ENCODE measurements around the gene MDN1.
A peak's percentile ranks its signal among the peaks of the same experiment; 100 is the strongest.

MDN1 gene

GRCh38 chr6:89604653-89605052, 214.9 kb downstream of the MDN1 start:
- POLR2A ChIA-PET: no interaction called here
- TF ChIP-seq L3MBTL2 (conservative IDR thresholded peaks at IDR 0.05): no peak
- TF ChIP-seq PKNOX1 (IDR thresholded peaks at IDR 0.05): no peak
- no peak for TF ChIP-seq SP1 (IDR thresholded peaks at IDR 0.05)
- TF ChIP-seq BHLHE40 (IDR thresholded peaks at IDR 0.05; ENCODE audit: borderline replicate concordance): no peak
- TF ChIP-seq ARNT (IDR thresholded peaks at IDR 0.05): no peak
- TF ChIP-seq TARDBP (IDR thresholded peaks at IDR 0.05): no peak
- DNase-seq (ENCODE audit: extremely low spot score): no peak
- CTCF ChIA-PET: interaction anchor here (0.5 to 0.7 kb wide), 3 partner anchors 178 to 300 kb away, joined by 3 to 5 read pairs (median 3); no protein-coding TSS in a partner anchor

GRCh38 chr6:89602166-89602565, 217.4 kb downstream of the MDN1 start:
- no peak for DNase-seq (ENCODE audit: extremely low spot score)
- TF ChIP-seq PKNOX1 (IDR thresholded peaks at IDR 0.05) (no peak), SP1 (IDR thresholded peaks at IDR 0.05) (no peak), L3MBTL2 (conservative IDR thresholded peaks at IDR 0.05) (no peak), FOXK2 (IDR thresholded peaks at IDR 0.05) (no peak), TARDBP (IDR thresholded peaks at IDR 0.05) (no peak), FOXM1 (IDR thresholded peaks at IDR 0.05; ENCODE audit: borderline replicate concordance) (no peak), NFRKB (IDR thresholded peaks at IDR 0.05) (no peak), BHLHE40 (IDR thresholded peaks at IDR 0.05; ENCODE audit: borderline replicate concordance) (no peak), FOXA1 (IDR thresholded peaks at IDR 0.05) (no peak), ELF4 (IDR thresholded peaks at IDR 0.05) (no peak)
- ChIA-PET POLR2A (no interaction called here), CTCF (no interaction called here)

GRCh38 chr6:89599727-89600126, 219.9 kb downstream of the MDN1 start:
- no peak for DNase-seq (ENCODE audit: extremely low spot score)
- ChIA-PET CTCF (interaction anchor here (0.6 to 2.0 kb wide), 4 partner anchors 9 to 479 kb away, joined by 3 to 13 read pairs (median 3); no protein-coding TSS in a partner anchor), POLR2A (interaction anchor here (0.6 kb wide), 1 partner anchor 87 kb away, joined by 3 read pairs; no protein-coding TSS in a partner anchor)
- TF ChIP-seq PKNOX1 (IDR thresholded peaks at IDR 0.05): no peak
- TF ChIP-seq ARNT (IDR thresholded peaks at IDR 0.05): no peak
- TF ChIP-seq FOXK2 (IDR thresholded peaks at IDR 0.05): no peak
- no peak for TF ChIP-seq ZNF384 (IDR thresholded peaks at IDR 0.05)
- no peak for TF ChIP-seq L3MBTL2 (conservative IDR thresholded peaks at IDR 0.05)
- no peak for TF ChIP-seq ELF4 (IDR thresholded peaks at IDR 0.05)
- no peak for TF ChIP-seq BHLHE40 (IDR thresholded peaks at IDR 0.05; ENCODE audit: borderline replicate concordance)
- no peak for TF ChIP-seq LEF1 (IDR thresholded peaks at IDR 0.05; ENCODE audit: borderline replicate concordance)
- no peak for TF ChIP-seq FOXA1 (IDR thresholded peaks at IDR 0.05)
- no peak for TF ChIP-seq CTBP1 (IDR thresholded peaks at IDR 0.05; ENCODE audit: borderline replicate concordance)
- no peak for TF ChIP-seq TARDBP (IDR thresholded peaks at IDR 0.05)
- no peak for TF ChIP-seq SP1 (IDR thresholded peaks at IDR 0.05)

GRCh38 chr6:89597988-89598387, 221.6 kb downstream of the MDN1 start:
- ChIA-PET POLR2A (interaction anchor here (1.3 kb wide), 1 partner anchor 162 kb away, joined by 3 read pairs; no protein-coding TSS in a partner anchor), CTCF (interaction anchor here (0.7 to 1.0 kb wide), 4 partner anchors 33 to 225 kb away, joined by 3 to 4 read pairs (median 4); partner anchors contain the start of gene ANKRD6)
- TF ChIP-seq SP1 (IDR thresholded peaks at IDR 0.05) (no peak), NFRKB (IDR thresholded peaks at IDR 0.05) (no peak), FOXA1 (IDR thresholded peaks at IDR 0.05) (no peak), HDGF (IDR thresholded peaks at IDR 0.05; ENCODE audit: borderline replicate concordance) (no peak), ARNT (IDR thresholded peaks at IDR 0.05) (no peak), L3MBTL2 (conservative IDR thresholded peaks at IDR 0.05) (no peak)
- peak; percentile 28 for DNase-seq (ENCODE audit: extremely low spot score)

- no peak for TF ChIP-seq FOXK2 (IDR thresholded peaks at IDR 0.05)
- TF ChIP-seq LEF1 (IDR thresholded peaks at IDR 0.05; ENCODE audit: borderline replicate concordance): no peak
- TF ChIP-seq HDGF (IDR thresholded peaks at IDR 0.05; ENCODE audit: borderline replicate concordance): no peak
- TF ChIP-seq FOXM1 (IDR thresholded peaks at IDR 0.05; ENCODE audit: borderline replicate concordance): no peak
- no peak for TF ChIP-seq BHLHE40 (IDR thresholded peaks at IDR 0.05; ENCODE audit: borderline replicate concordance)
- no peak for TF ChIP-seq CTBP1 (IDR thresholded peaks at IDR 0.05; ENCODE audit: borderline replicate concordance)
- POLR2A ChIA-PET: no interaction called here
- no peak for DNase-seq (ENCODE audit: extremely low spot score)
- CTCF ChIA-PET: interaction anchor here (0.7 kb wide), 1 partner anchor 187 kb away, joined by 3 read pairs; no protein-coding TSS in a partner anchor
Observed at GRCh38 chr6:89597372-89597771, 222.2 kb downstream of the MDN1 start.

GRCh38 chr6:89596484-89596883, 223.1 kb downstream of the MDN1 start:
- TF ChIP-seq FOXM1 (IDR thresholded peaks at IDR 0.05; ENCODE audit: borderline replicate concordance) (no peak), BHLHE40 (IDR thresholded peaks at IDR 0.05; ENCODE audit: borderline replicate concordance) (no peak), SUZ12 (IDR thresholded peaks at IDR 0.05) (no peak), HDGF (IDR thresholded peaks at IDR 0.05; ENCODE audit: borderline replicate concordance) (no peak), PKNOX1 (IDR thresholded peaks at IDR 0.05) (no peak), ELF4 (IDR thresholded peaks at IDR 0.05) (no peak), FOXA1 (IDR thresholded peaks at IDR 0.05) (no peak), ARNT (IDR thresholded peaks at IDR 0.05) (no peak), FOXK2 (IDR thresholded peaks at IDR 0.05) (no peak), SP1 (IDR thresholded peaks at IDR 0.05) (no peak), ZNF384 (IDR thresholded peaks at IDR 0.05) (no peak), LEF1 (IDR thresholded peaks at IDR 0.05; ENCODE audit: borderline replicate concordance) (no peak)
- ChIA-PET CTCF (interaction anchor here (1.5 kb wide), 1 partner anchor 13 kb away, joined by 3 read pairs; no protein-coding TSS in a partner anchor), POLR2A (no interaction called here)
- DNase-seq (ENCODE audit: extremely low spot score): no peak

Data from HEK293T (cell line).